Ovary (tissue), 9 donors: ENCODE measurements around the gene CSAD. TPM values are rescaled to one million over a fixed set of nuclear protein-coding genes. Genes with fewer than 3 reads are reported as not detected.

Experiments used
- DNase-seq, 5 donors: peaks; one replicate each; pipeline ENCODE4 v3.0.0-alpha.2; 2019 to 2020
- H3K27ac ChIP-seq, 2 donors: fragments of 200-600 bp; one replicate each; pipeline versions ENCODE4 v1.5.1 to v1.8.0; 2019 to 2022
- H3K27me3 ChIP-seq: fragments of 200-600 bp; one replicate; pipeline ENCODE4 v1.8.0; 2022
- H3K36me3 ChIP-seq: fragments of 200-600 bp; sonication (generic); one replicate; pipeline ENCODE4 v1.5.1; 2019
- H3K4me1 ChIP-seq: one replicate; pipeline ENCODE4 v1.8.1; 2013; ENCODE audit warnings: mild to moderate bottlenecking, moderate library complexity; ENCODE audit not compliant: insufficient read depth
- H3K4me3 ChIP-seq: fragments of 200-600 bp; sonication (generic); one replicate; pipeline ENCODE4 v1.5.1; 2017
- H3K9me3 ChIP-seq, 2 donors: fragments of 200-600 bp in 1 of 2; sonication (generic) in 1 of 2; one replicate each; pipeline versions ENCODE4 v1.5.1 to v1.8.1; 2013 to 2019; ENCODE audit warnings: mild to moderate bottlenecking in 1 of 2, moderate library complexity in 1 of 2
- EP300 ChIP-seq: sonication (generic); formaldehyde crosslinking; IDR thresholded peaks from one replicate; pipeline ENCODE4 v1.6.1; 2017; ENCODE audit warnings: antibody characterized with exemption
- POLR2A ChIP-seq: fragments of 450-650 bp; IDR thresholded peaks from one replicate; pipeline ENCODE4 v1.6.1; 2017; ENCODE audit warnings: antibody characterized with exemption, mild to moderate bottlenecking, moderate library complexity
- WGBS, 3 donors: extraction: QIAGEN DNeasy Blood & Tissue Kit in 1 of 3; methylation state at CpG; one replicate each; pipeline versions ENCODE4 v1.1.5 to v1.1.7; 2013 to 2017; 5-methylcytosine and 5-hydroxymethylcytosine counted together
- intact Hi-C, 4 donors: fragments of 100-400 bp; cut with DNase I; formaldehyde crosslinking; loops; one replicate each; pipeline versions ENCODE4 v1.11.0 to v1.15.1; 2022 to 2023
- polyA plus RNA-seq, 2 donors: library from polyadenylated mRNA; stranded (reverse); fragments of 200-250 nt in 1 of 2; fragments of 350-450 nt in 1 of 2; fragmentation: Illumina TruSeq in 1 of 2; extraction: RNeasy Lipid Tissue Mini Kit (QIAGEN cat#74804) in 1 of 2; gene quantifications; one replicate each; pipeline ENCODE4 v1.2.3, GENCODE V29; 2013 to 2014
- total RNA-seq, 7 donors: library from RNA; depleted of rRNA in 2 of 7; stranded (reverse); fragments of >200 nt in 2 of 7; fragmentation: NEBNext Ultra II Directional in 3 of 7; extraction: Animal tissue kit (Norgen Biotek cat#: 25700) in 3 of 7; gene quantifications; one replicate each; pipeline versions ENCODE4 v1.1.0 to v1.2.4, GENCODE V29; 2016 to 2023
- TF ChIP-seq, protein P1 (sequence below), 3 donors: fragments of 450-650 bp in 2 of 3; fragments of 200-600 bp in 1 of 3; IDR thresholded peaks; one replicate each; pipeline versions ENCODE4 v1.5.1 to v1.8.0; 2016 to 2022; ENCODE audit warnings: antibody characterized with exemption in 3 of 3, mild to moderate bottlenecking in 1 of 3
- donor health status: DM: no; HTN: no; CAD: no; lungs with moderate emphysema.
- donor health status: DM: no; HTN: no; CAD: no.
- donor health status: Bipolar disorder and iron deficiency.
- donor health status: DM: yes; HTN: yes; CAD: no.
- donor health status: DM: no; HTN: no; CAD: no.
- donor health status: DM: yes; HTN: yes; CAD: no.

CSAD gene
- total and polyA plus RNA-seq, 9 donors: 19.8 to 36.0 (median 28.0) TPM

DNA sequence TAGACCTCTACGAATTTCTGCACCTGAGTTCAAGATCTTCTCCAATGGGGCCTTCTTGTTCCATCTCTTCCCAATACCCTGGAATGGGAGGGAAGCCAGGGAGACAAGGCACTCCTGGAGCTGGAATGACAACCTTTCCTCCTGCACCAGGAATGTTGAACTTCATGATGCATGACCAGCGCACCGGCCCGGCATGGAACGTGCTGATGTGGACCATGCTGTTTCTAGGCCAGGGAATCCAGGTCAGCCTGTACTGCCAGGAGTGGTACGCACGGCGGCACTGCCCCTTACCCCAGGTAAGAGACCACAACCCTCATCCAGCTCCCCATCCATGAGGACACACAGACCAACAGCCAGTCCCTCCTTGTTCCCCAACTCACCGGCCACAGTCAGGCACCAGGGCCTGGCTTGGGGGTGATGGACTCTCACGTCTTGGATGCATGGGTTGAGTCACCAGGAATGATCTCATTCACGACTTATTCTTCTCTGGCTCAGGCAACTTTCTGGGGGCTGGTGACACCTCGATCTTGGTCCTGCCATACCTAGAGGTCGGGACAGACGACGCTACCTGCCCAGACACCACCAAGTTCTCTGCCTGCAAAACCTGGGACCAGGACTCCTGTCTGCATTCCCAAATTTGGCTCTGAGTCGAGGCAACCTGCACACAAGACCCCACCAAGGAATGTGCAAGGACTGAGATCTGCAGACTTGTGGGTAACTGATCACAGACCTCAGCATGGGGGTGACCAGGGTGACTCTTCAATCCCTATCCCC lies 57.0 kb downstream of the CSAD start:
- Histone ChIP-seq H3K4me3 (no peak overlapping the region), H3K27me3 (no peaks in the 10 kb centered on the region), H3K4me1 (no peaks in the 10 kb centered on the region), H3K27ac (no peak overlapping the region), H3K9me3 (no peaks in the 10 kb centered on the region), H3K36me3 (no peaks in the 10 kb centered on the region)
- no peak for DNase-seq
- 91 to 93% (median 93%) methylated on average over 16 of the region's 16 CpGs for WGBS, 3 donors
- intact Hi-C loops: no loop called here
- TF ChIP-seq EP300 (no peak), POLR2A (no peak)
- TF ChIP-seq, protein P1, sequence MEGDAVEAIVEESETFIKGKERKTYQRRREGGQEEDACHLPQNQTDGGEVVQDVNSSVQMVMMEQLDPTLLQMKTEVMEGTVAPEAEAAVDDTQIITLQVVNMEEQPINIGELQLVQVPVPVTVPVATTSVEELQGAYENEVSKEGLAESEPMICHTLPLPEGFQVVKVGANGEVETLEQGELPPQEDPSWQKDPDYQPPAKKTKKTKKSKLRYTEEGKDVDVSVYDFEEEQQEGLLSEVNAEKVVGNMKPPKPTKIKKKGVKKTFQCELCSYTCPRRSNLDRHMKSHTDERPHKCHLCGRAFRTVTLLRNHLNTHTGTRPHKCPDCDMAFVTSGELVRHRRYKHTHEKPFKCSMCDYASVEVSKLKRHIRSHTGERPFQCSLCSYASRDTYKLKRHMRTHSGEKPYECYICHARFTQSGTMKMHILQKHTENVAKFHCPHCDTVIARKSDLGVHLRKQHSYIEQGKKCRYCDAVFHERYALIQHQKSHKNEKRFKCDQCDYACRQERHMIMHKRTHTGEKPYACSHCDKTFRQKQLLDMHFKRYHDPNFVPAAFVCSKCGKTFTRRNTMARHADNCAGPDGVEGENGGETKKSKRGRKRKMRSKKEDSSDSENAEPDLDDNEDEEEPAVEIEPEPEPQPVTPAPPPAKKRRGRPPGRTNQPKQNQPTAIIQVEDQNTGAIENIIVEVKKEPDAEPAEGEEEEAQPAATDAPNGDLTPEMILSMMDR (IDR thresholded peaks at IDR 0.05): no peak

DNA sequence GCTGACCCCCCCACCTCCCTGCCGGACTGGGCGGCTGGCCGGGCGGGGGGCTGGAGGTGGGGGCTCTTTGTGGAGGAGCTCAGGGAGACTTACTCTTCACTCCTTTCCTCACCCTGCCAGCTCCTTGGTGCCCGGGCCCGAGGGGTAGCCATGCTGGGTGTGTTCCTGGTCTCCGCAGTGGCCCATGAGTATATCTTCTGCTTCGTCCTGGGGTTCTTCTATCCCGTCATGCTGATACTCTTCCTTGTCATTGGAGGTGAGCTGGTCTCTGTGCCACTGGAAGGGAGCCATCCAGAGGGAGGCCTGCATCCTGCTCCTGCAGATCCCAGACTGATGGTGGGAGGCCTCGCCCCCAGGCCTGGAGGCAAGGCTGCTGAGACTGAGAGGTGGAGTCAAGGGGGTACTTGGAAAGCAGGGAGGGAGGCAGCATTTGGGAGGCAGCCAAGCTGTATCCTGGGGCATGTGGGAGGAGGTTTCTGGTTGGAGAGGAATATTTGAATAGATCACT lies 57.7 kb downstream of the CSAD start:
- intact Hi-C loops: no loop called here
- H3K4me1 ChIP-seq: no peaks in the 10 kb centered on the region
- no peaks in the 10 kb centered on the region for H3K27me3 ChIP-seq
- no peak overlapping the region for H3K27ac ChIP-seq
- WGBS, 3 donors: 90 to 93% (median 91%) methylated on average over 4 to 10 of the region's 10 CpGs
- H3K9me3 ChIP-seq: no peaks in the 10 kb centered on the region
- no peak overlapping the region for H3K4me3 ChIP-seq
- H3K36me3 ChIP-seq: no peaks in the 10 kb centered on the region
- DNase-seq: no peak
- TF ChIP-seq, protein P1 (IDR thresholded peaks at IDR 0.05): no peak
- TF ChIP-seq POLR2A: no peak
- no peak for TF ChIP-seq EP300

DNA sequence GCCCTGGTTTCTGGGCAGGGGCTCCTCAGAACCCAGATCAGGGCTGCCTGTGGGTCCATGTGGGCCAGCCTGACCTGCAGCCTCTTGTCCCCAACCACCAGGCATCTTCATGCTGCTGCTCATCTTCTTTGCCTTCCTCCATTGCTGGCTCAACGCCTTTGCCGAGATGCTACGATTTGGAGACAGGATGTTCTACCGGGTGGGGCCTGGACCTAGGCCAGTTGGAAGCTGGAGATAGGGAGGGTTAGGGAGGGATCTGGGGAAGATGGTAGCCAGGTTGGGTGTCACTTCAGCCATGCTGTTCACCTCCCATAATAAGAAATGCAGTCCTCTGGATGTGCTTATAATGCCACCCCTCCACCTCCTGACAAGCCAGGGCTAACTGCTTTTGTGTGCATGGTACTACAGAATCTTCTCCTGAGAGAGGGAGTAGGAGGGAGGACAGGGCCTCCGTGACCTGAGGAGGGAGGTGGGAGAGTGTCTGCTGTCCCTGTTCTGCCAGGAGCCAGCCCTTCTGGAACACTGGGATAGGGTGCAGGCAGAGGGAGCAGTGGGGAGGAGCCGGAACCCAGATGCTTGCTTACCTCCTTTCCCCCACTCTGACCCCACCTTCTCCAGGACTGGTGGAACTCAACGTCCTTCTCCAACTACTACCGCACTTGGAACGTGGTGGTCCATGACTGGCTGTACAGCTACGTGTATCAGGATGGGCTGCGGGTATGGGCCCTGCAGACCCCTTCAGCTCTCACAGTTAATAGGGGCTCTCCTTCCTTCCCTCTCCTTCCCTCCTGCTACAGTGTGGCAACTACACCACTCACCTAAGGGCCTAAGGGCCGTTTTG lies 59.8 kb downstream of the CSAD start:
- no peaks in the 10 kb centered on the region for H3K4me1 ChIP-seq
- TF ChIP-seq, protein P1 (IDR thresholded peaks at IDR 0.05): no peak
- TF ChIP-seq EP300 (no peak), POLR2A (no peak)
- no peak overlapping the region for H3K27ac ChIP-seq
- H3K9me3 ChIP-seq: no peaks in the 10 kb centered on the region
- 74 to 77% (median 74%) methylated on average over 12 of the region's 12 CpGs for WGBS, 3 donors
- no peak overlapping the region for H3K4me3 ChIP-seq
- intact Hi-C loops: no loop called here
- no peaks in the 10 kb centered on the region for H3K36me3 ChIP-seq
- DNase-seq: no peak
- H3K27me3 ChIP-seq: no peaks in the 10 kb centered on the region

DNA sequence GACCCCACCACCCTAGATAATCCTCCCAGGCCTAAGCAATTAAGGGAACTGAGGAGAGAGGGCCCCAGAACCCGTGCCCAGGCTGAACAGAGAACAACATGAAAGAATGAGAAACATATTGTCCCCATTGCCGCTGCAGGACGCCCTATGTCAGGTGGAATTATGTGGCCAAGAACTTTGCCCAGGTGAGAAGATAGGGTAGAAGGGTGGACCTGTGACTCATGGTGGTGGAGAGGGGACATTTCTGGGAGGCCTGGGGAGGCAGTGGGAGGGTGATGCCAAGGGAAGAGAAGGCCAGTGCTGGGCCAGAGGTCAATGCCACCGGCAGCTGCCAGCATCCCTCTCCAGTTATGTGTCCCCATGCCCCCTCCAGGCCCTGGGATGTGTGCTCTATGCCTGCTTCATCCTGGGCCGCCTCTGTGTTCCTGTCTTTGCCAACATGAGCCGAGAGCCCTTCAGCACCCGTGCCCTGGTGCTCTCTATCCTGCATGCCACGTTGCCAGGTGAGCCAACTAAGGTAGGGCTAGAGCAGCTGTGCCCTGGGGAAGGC lies 61.9 kb downstream of the CSAD start:
- WGBS, 3 donors: 87 to 92% (median 88%) methylated on average over 8 of the region's 8 CpGs

More for the DNA sequence above, 61.9 kb downstream of the CSAD start:
- H3K27me3 ChIP-seq: no peaks in the 10 kb centered on the region
- no peaks in the 10 kb centered on the region for H3K4me1 ChIP-seq
- no peaks in the 10 kb centered on the region for H3K9me3 ChIP-seq
- H3K36me3 ChIP-seq: no peaks in the 10 kb centered on the region
- TF ChIP-seq EP300: no peak
- TF ChIP-seq POLR2A: no peak
- TF ChIP-seq, protein P1 (IDR thresholded peaks at IDR 0.05): no peak
- H3K27ac ChIP-seq: no peak overlapping the region
- intact Hi-C loops: no loop called here
- H3K4me3 ChIP-seq: no peak overlapping the region
- no peak for DNase-seq
